ENCODE results near the gene FETUB.

DNA sequence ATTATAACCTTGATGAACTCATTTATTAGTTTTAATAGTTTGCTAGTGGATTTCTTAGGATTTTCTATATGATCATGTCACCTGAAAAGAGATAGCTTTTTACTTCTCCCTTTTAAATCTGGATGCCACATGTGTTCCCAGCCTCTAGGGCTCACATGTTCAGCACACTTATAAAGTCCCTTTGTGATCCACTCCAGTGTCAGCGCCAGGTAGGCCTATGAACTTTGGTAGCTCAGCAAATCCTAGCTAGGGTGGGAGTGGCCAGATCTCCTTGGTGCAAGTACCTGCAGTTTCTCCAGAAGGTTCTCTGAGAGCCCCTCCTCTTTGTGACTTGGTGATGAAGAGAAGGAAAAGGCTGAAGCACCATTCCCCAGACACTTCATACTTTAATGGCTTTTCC lies 8.7 kb downstream of the FETUB start:
- TF ChIP-seq, protein P1, sequence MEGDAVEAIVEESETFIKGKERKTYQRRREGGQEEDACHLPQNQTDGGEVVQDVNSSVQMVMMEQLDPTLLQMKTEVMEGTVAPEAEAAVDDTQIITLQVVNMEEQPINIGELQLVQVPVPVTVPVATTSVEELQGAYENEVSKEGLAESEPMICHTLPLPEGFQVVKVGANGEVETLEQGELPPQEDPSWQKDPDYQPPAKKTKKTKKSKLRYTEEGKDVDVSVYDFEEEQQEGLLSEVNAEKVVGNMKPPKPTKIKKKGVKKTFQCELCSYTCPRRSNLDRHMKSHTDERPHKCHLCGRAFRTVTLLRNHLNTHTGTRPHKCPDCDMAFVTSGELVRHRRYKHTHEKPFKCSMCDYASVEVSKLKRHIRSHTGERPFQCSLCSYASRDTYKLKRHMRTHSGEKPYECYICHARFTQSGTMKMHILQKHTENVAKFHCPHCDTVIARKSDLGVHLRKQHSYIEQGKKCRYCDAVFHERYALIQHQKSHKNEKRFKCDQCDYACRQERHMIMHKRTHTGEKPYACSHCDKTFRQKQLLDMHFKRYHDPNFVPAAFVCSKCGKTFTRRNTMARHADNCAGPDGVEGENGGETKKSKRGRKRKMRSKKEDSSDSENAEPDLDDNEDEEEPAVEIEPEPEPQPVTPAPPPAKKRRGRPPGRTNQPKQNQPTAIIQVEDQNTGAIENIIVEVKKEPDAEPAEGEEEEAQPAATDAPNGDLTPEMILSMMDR (IDR thresholded peaks at IDR 0.05): no peak
- no peak for TF ChIP-seq POLR2A (IDR thresholded peaks at IDR 0.05)

All from adrenal gland (tissue), 5 donors.